ENCODE data around the gene OR5AL1.
"Not testable (repeated sequence)": the region's sequence is repeated elsewhere in the genome, so short reads cannot be mapped to it uniquely, and the experiment has no call there.

The OR5AL1 gene

GRCh38 chr11:56412396-56412795 is at the start of gene OR5AL1:
Gene OR5AL1 (plus strand): TSS chr11:56412696.
- no peak for DNase-seq

GRCh38 chr11:56375324-56375723 is 37.2 kb upstream of the OR5AL1 start, which contains the start of gene OR8U1:
Gene OR8U1 (plus strand): TSS chr11:56375624. CDS start chr11:56375624, 0 bp downstream.
- DNase-seq: no peak

GRCh38 chr11:56380120-56380519 is 32.4 kb upstream of the OR5AL1 start:
- no peak for DNase-seq

DNA sequence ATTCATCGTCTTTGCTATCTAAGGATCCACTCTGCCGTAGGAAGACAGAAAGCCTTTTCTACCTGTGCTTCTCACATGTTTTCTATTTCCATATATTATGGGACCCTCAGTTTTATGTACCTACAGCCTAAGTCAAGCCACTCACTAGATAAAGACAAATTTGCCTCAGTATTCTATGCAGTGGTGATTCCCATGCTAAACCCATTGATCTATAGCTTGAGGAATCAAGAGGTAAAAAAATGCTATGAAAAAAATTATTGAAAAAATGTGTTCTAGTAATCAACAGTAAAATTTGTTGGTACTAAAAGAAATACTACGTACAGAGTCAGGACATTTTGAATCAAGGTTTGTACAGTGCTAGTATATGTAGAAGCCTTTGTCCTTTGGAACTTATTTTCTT is 18.1 kb upstream of the OR5AL1 start:
- DNase-seq: no peak

GRCh38 chr11:56396047-56396446 is 16.4 kb upstream of the OR5AL1 start:
- no peak for DNase-seq

DNA sequence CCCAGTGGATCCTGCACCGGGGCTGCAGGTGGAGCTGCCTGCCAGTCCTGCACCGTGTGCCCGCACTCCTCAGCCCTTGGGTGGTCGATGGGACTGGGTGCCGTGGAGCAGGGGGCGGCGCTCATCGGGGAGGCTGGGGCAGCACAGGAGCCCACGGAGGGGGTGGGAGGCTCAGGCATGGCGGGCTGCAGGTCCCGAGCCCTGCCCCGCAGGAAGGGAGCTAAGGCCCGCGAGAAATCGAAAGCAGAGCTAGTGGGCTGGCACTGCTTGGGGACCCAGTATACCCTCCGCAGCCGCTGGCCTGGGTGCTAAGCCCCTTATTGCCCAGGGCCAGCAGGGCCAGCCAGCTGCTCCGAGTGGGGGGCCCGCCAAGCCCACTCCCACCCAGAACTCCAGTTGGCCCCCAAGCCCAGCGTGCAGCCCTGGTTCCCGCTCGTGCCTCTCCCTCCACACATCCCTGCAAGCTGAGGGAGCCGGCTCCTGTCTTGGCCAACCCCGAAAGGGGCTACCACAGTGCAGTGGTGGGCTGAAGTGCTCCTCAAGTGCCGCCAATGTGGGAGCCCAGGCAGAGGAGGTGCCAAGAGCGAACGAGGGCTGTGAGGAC is 10.5 kb upstream of the OR5AL1 start:
- not testable (repeated sequence) for DNase-seq

DNA sequence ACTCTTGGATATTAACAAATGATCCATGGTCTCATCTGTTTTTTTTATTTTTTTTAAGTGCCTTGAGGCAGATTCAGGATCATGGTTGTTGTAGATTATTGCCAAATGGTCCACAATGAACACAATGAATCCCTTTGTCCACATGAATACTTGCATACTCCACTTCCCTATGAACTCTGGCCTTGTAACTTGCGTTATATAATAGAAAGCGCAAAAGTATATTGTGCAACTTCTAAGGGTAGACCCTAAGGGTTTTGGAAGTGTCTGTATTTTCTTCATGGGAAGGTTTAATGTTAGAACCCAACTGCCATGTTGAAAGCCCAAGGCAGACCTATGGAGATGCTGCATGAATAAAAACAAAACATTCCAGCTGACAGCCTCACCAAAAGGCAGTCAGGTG is 8.1 kb upstream of the OR5AL1 start:
- DNase-seq: no peak

DNA sequence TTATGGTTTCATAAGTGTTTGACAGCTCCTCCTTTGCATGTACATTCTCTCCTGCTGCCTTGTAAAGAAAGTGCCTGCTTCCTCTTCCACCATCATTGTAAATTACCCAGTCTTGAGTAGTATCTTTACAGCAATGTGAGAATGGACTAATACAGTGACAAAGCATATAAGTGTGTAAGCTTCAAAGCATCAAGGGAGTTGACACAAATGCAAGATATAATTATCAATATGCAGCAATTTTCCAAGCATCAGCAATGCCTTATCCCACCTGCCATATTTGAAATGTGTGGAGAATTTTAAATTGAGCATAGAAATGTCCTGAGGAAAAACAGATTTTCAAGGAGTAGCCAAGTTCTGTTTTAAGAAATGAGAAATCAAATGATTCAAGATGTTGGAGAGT is 1.7 kb upstream of the OR5AL1 start:
- DNase-seq: no peak

GRCh38 chr11:56453521-56453920 is 41.0 kb downstream of the OR5AL1 start:
- DNase-seq: no peak

- no peak for DNase-seq
These were observed 44.6 kb downstream of the OR5AL1 start for GRCh38 chr11:56457076-56457475.
